Fibroblast of mammary gland (primary cell): Measurements from ENCODE around the gene RGS6.
A peak's percentile ranks its signal among the peaks of the same experiment; 100 is the strongest.

ENCODE experiments used
- DNase-seq: peaks from one replicate; pipeline ENCODE4 v3.0.0-alpha.2; 2010; ENCODE audit warnings: low read depth
- H3K4me3 ChIP-seq: 2 replicates; pipeline ENCODE4 v1.5.1; 2011; ENCODE audit warnings: low read depth, mild to moderate bottlenecking, low read length, moderate library complexity; ENCODE audit not compliant: control insufficient read depth
- TF ChIP-seq, protein P1 (sequence below): conservative IDR thresholded peaks from 2 replicates; pipeline ENCODE4 v1.5.1; 2011; ENCODE audit warnings: low read depth, low read length, inconsistent platforms; ENCODE audit not compliant: control insufficient read depth, insufficient read depth

The RGS6 gene

DNA sequence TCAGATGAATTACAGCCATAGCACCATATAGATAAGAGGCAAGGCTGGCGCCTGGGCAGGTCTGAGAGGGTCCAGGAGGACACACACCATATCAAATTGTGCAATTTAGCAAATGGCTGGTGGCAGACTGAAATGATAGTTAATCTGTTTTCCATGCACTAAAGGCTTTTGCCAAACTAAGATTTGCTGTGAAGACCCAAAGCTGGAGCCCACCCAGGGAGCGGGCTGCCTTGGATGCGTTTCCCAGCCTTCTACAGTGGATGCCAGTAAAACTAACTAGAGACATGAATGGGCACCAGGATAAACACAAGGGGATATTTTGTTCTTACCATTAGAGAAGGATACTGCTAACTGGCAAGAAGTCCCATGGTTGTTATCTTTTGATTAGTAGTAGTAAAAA is 486.6 kb downstream of the RGS6 start:
- no peak overlapping the region for H3K4me3 ChIP-seq
- DNase-seq = no peak
- TF ChIP-seq, protein P1, sequence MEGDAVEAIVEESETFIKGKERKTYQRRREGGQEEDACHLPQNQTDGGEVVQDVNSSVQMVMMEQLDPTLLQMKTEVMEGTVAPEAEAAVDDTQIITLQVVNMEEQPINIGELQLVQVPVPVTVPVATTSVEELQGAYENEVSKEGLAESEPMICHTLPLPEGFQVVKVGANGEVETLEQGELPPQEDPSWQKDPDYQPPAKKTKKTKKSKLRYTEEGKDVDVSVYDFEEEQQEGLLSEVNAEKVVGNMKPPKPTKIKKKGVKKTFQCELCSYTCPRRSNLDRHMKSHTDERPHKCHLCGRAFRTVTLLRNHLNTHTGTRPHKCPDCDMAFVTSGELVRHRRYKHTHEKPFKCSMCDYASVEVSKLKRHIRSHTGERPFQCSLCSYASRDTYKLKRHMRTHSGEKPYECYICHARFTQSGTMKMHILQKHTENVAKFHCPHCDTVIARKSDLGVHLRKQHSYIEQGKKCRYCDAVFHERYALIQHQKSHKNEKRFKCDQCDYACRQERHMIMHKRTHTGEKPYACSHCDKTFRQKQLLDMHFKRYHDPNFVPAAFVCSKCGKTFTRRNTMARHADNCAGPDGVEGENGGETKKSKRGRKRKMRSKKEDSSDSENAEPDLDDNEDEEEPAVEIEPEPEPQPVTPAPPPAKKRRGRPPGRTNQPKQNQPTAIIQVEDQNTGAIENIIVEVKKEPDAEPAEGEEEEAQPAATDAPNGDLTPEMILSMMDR = no peak

DNA sequence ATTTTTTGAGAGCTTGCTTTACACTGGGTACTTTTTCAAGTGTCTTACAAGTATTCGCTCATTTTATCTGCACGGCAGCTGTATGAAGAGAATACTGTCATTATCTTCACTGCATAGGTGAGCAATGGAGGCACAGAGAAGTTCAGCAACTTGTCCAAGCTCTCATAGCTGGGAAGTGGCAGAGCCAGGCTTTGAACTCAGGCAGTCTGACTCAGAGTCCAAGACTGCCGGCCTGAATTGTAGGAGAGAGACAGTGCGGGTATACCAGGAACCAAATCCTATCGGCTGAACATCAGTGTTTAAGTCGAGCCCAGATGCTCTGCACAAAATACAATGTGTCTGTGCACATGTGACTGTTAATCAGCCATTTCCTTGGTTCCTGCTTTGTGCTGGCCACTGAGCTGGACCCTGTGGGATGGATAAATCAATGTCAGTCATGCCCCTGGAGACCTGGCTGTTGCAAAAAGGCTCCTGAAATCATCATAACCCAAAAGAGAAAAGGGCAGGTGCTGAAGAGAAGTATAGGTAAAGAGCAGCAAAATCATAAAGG is 487.1 kb downstream of the RGS6 start:
- no peak for DNase-seq
- no peak overlapping the region for H3K4me3 ChIP-seq
- TF ChIP-seq, protein P1 = no peak

DNA sequence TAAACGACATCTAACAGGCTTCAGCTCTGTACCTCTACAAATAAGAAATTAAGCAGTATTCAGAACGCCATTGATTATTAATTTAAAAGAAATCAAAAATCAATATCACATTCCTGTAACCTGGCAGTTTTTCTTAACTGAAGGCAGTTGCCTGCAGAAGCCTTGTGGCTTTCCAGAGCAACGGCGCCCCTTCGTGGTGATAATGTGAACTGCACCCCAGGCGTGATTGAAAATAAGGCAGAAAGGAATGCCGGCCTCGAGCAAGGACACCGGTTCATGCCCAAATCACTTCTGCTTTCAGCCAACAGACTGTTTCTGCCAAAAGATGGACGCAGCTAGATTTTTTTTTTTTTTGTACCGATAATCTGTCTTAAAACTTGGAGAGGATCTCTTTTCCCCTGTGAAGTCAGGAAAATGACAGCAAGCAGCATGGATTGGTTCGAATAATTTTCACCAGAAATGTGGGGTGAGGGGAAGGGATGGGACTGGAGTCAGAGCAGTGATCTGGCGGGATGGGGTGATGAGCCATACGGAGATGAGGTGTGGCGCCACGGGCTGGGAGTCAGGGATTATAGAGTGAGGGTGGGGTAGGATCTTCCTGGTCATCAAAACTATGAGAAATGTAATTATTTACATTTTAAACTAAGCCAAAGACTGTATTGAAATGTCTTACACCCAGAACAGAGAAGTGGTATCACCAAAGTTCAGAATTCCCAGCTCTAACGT is 488.7 kb downstream of the RGS6 start:
- TF ChIP-seq, protein P1 = peak; percentile 96
- DNase-seq = peak; percentile 60
- no peak overlapping the region for H3K4me3 ChIP-seq

DNA sequence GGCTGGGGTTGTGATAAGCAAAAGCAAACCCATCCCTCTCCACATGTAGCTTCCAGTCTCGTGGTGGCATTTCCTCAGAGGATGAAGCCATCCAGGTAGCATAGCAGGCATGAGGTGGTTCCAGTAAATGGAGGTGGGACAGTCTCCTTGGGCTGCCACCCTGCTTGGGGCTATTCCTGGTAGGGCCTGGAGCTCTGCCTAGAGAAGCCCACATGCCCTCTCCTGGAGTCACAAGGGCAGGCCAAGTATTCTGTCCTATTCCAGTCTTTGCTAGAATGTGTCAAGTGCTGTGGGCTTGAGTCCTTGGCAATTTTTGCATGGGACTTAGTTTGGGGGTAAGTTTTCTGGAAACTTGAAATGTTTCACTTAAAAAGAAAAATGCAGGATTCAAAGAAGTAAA is 491.7 kb downstream of the RGS6 start:
- no peak overlapping the region for H3K4me3 ChIP-seq
- TF ChIP-seq, protein P1 = no peak
- no peak for DNase-seq

DNA sequence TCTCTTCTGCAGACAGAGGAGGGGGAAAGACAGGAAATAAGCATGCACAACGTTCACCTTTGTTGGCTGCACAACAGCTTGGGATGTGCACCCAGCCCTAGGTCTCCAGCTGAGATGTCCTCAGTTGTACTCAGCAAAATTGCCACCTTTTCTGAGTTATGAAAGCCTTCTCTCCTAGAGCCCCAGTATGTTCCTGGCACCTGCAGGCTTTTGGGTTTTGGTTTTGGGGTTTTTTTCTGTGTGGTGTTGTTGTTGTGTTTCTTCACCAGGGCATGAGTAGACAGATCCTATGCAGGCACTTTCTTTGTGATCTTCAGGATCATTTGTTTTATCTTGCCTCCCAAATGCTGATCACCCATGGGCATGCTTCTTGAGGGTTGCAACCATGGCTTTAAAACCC is 498.2 kb downstream of the RGS6 start:
- no peak for DNase-seq
- H3K4me3 ChIP-seq = no peak overlapping the region
- TF ChIP-seq, protein P1 = no peak

DNA sequence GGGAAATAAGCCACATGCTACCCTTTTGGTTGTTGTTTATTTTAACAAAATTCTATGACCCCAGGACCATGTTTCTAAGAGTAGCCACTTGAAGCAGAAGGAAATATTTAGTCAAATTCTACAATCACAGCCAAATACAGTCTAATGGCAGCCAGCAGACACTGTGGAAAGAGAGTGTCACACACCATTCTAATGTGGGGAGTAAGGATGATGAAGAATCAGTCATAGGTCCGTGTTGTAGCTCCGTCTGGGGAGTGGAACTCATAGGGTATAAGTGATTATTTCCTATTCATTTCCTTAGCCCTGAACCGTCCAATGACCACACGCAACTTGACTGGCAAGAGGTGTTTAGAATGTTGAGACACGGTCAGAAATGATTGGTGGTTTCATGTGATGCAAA is 500.5 kb downstream of the RGS6 start:
- no peak for DNase-seq
- TF ChIP-seq, protein P1 = no peak

More for the DNA sequence above, 500.5 kb downstream of the RGS6 start:
- H3K4me3 ChIP-seq = no peak overlapping the region
